NB4 (cell line): ENCODE results near the gene RAE1.

Source experiments
- DNase-seq: peaks from one replicate; pipeline ENCODE4 v3.0.0; 2010; ENCODE audit warnings: low read depth
- H3K4me3 ChIP-seq: one replicate; pipeline ENCODE4 v1.5.1; 2011; ENCODE audit warnings: mild to moderate bottlenecking, low read depth, low read length, moderate library complexity
- MYC ChIP-seq: IDR thresholded peaks from 2 replicates; pipeline ENCODE4 v1.6.1; 2011; ENCODE audit warnings: low read depth, low read length
- POLR2A ChIP-seq: IDR thresholded peaks from 2 replicates; pipeline ENCODE4 v1.6.1; 2011; ENCODE audit warnings: mild to moderate bottlenecking; ENCODE audit not compliant: insufficient read length; ENCODE audit errors: extremely low read depth
- TF ChIP-seq, protein P1 (sequence below): IDR thresholded peaks from 2 replicates; pipeline ENCODE4 v1.6.1; 2011; ENCODE audit warnings: low read depth, low read length
- TF ChIP-seq, protein P2 (sequence below): IDR thresholded peaks from one replicate; pipeline ENCODE4 v1.5.1; 2012; ENCODE audit warnings: low read depth, low read length

Gene RAE1

DNA sequence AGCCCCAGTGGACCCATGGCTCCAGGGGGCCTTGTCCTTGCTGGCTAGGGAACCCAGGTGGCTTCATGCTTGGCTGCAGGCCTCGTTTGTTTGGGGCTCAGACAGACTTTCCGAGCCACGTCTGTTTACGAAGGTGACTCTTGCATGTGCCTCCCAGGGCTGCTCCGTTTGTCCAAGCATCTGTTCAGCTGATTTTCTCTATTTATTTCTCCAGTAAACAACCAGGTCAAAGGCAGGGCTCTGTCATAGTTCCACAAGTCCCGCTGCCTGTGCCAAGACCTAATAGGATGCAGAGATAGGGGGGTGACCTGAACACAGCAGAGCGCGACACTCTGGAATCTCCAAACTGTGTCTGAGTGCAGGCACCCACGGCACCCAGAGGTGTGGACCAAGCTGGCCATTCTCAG, 34.3 kb upstream of the RAE1 start:
- TF ChIP-seq, protein P1, sequence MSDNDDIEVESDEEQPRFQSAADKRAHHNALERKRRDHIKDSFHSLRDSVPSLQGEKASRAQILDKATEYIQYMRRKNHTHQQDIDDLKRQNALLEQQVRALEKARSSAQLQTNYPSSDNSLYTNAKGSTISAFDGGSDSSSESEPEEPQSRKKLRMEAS: no peak
- TF ChIP-seq MYC (no peak), POLR2A (no peak)
- TF ChIP-seq, protein P2, sequence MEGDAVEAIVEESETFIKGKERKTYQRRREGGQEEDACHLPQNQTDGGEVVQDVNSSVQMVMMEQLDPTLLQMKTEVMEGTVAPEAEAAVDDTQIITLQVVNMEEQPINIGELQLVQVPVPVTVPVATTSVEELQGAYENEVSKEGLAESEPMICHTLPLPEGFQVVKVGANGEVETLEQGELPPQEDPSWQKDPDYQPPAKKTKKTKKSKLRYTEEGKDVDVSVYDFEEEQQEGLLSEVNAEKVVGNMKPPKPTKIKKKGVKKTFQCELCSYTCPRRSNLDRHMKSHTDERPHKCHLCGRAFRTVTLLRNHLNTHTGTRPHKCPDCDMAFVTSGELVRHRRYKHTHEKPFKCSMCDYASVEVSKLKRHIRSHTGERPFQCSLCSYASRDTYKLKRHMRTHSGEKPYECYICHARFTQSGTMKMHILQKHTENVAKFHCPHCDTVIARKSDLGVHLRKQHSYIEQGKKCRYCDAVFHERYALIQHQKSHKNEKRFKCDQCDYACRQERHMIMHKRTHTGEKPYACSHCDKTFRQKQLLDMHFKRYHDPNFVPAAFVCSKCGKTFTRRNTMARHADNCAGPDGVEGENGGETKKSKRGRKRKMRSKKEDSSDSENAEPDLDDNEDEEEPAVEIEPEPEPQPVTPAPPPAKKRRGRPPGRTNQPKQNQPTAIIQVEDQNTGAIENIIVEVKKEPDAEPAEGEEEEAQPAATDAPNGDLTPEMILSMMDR: no peak
- no peak for DNase-seq
- H3K4me3 ChIP-seq: no peak overlapping the region

DNA sequence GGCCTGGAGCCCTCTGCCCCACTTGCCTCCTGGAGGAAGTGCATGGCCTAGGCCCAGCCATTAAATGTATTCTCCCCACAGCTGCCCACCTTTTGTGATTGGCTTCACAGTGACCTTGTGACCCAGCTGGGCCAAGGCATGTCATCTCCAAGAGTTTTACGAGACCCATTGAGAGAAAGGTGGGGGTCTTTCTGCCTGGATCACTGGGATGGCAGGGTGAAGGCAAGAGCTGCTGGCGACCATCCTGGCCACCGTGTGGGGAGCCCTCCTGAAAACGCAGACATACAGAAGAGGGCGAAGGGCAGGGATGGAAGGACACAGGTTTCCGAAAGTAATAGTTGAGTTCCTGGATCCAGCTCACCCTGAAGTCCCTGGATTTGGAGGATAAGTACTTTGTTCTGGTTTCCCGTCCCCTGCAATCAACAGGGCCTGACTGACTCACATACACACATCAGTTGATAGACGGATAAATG, 33.7 kb upstream of the RAE1 start:
- TF ChIP-seq, protein P2: no peak
- no peak for TF ChIP-seq POLR2A
- TF ChIP-seq MYC: no peak
- no peak for DNase-seq
- H3K4me3 ChIP-seq: no peak overlapping the region

DNA sequence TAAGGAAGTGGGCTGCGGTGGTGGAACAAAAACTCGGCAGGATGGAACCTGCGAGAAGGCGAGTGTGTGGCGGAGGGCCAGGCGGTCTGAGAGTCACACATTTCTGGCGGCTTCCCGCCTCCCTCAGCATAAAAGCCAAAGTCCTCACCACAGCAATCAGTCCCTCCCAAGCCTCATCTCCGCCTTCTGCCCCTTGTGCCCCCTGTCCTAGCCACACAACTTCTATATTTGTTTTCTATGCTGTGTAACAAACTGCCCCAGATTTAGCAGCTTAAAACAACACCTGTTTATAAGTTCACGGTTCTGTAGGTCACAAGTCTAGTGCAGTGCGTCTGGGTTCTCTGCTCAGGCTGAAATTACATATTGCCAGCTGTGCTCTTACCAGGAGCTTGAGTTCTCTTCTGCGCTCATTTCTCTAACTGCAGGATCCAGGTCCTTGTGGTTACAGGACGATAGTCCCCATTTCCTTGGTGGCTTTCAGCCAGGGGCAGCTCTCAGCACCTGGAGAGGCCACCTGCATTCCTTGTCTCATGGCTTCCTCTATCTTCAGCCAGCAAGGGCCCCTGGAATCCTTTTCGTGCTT, 33.2 kb upstream of the RAE1 start:
- no peak for TF ChIP-seq MYC
- TF ChIP-seq, protein P2: no peak
- TF ChIP-seq, protein P1: no peak
- DNase-seq: no peak
- H3K4me3 ChIP-seq: no peak overlapping the region

DNA sequence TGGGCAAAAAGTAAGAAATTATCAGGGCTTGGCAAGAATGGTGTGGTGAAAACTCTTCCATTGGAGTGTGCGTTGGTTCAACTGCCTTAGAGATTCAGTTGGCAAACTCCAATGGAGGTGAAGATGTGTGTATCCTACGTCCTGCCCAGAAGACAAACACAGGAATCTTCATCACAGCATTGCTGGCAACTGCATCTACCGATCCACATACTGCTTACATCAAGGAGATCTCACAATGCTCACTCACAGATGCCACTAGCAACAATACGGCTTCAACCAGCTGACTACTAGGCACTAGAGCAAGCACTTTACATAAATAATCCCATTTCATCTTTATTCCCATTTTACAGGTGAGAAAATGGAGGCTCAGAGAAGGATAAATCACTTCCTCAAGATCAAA, 31.5 kb upstream of the RAE1 start:
- DNase-seq: no peak
- no peak overlapping the region for H3K4me3 ChIP-seq
- TF ChIP-seq, protein P2: no peak
- TF ChIP-seq POLR2A (no peak), MYC (no peak)
- TF ChIP-seq, protein P1: no peak

DNA sequence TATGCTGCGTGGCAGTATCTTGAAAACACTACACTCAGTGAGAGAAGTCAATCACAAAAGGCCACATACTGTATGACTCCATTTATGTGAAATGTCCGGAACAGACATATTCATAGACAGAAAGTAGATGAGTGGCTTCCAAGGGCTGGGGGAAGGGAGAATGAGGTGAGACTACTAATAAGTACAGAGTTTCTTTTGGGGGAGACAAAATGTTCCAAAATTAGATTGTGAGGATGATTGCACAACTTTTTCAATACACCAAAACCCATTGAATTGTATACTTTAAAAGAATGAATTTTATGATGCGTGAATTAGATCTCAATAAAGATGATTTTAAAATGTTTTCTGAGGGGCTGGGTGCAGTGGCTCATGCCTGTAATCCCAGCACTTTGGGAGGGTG, 30.7 kb upstream of the RAE1 start:
- no peak for DNase-seq
- no peak overlapping the region for H3K4me3 ChIP-seq
- TF ChIP-seq POLR2A: no peak
- no peak for TF ChIP-seq MYC
- TF ChIP-seq, protein P2: no peak
- TF ChIP-seq, protein P1: no peak

DNA sequence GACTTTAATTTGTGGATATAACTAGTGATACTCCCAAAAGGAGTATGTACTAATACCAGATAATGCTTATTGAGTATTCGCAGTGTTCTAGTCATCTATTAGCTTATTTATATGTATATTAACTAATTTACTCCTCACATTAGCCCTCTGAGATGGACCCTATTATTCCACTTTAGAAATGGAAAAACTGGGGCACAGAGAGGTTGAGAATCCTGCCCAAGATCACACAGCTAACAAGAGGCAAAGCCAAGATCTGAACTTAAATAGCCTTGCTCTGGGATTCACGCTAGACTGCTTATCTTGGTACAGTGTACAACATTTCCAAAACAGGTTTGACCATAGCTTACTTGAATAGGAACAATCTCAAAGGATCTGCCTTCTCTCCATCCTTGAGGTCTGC, 29.9 kb upstream of the RAE1 start:
- TF ChIP-seq POLR2A (no peak), MYC (no peak)
- TF ChIP-seq, protein P1: no peak
- TF ChIP-seq, protein P2: no peak
- no peak overlapping the region for H3K4me3 ChIP-seq
- DNase-seq: no peak
